ENCODE data around the gene SLC24A4. TPM values are rescaled to one million over a fixed set of nuclear protein-coding genes. Genes with fewer than 3 reads are reported as not detected.

Gene SLC24A4
- total RNA-seq, 1 donor from 2014 or later, result 0.07 TPM

- intact Hi-C loops (cut with micrococcal nuclease), result no loop called here
Measured at GRCh38 chr14:92472860-92473259, 149.9 kb downstream of the SLC24A4 start.

GRCh38 chr14:92473261-92473968 lies 150.4 kb downstream of the SLC24A4 start:
- intact Hi-C loops (cut with micrococcal nuclease), result no loop called here

DNA sequence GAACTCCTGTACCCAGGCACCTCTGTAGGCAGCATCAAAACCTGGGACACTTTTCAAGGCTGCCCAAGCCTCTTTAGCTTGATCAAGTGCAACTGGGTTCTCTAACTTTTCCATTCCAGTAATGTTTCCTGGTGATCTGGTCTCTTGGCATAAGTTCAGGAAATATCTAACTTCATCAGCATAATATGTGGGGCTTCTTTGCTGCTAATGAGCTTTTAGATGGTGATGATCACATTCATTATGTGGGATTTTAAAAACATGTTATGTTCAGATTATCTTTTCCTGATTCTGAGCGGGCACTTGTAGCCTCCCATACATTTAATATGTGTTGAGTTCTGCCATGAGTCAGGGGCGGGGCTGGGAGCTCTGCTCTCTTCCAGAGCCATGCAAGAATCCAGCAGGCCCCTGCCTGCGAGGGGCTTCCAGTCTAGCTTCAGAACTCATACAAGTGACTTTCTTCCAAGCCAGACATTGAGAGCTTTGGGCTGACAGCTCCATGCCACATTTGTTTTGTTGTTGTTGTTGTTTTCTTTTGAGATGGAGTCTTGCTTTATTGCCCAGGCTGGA lies 151.1 kb downstream of the SLC24A4 start:
- intact Hi-C loops (cut with micrococcal nuclease), result no loop called here

- intact Hi-C loops (cut with micrococcal nuclease), result no loop called here
Measured at GRCh38 chr14:92475037-92475436, 152.1 kb downstream of the SLC24A4 start.

DNA sequence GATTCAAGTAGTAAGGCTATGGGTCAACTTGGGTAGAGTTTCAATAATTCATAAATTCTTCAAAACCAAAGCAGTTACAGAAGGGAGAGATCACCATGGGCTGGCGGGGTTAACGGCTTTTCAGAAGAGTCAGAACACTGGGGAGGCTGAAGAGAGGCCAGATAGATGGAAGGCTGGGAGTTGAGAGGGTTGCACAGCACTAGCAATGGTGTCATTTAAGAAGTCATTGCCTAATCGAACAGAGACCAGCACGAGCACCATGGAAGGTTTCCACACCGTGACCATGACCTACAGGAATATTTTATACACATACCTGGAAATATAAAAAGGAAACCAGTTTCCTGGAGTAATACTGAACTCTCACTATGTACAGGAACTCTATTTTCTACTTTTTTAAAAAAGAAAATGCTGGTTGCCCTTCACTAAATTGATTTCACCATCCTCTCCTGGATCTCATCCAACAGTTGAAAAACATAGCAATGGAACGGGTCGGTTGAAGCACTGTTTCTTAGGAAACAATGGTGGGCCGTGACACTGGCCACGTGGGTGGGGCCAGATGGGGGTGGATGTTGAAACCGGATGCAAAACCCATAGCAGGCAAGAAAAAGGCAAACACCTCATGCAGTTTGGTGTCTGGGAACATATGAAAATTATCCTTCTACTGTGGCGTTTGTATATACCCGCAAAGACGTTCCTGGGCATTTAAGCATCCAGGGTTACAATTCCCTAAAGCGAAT lies 152.7 kb downstream of the SLC24A4 start:
- intact Hi-C loops (cut with micrococcal nuclease), result no loop called here

- intact Hi-C loops (cut with micrococcal nuclease), result no loop called here
Measured at GRCh38 chr14:92480856-92481255, 157.9 kb downstream of the SLC24A4 start.

DNA sequence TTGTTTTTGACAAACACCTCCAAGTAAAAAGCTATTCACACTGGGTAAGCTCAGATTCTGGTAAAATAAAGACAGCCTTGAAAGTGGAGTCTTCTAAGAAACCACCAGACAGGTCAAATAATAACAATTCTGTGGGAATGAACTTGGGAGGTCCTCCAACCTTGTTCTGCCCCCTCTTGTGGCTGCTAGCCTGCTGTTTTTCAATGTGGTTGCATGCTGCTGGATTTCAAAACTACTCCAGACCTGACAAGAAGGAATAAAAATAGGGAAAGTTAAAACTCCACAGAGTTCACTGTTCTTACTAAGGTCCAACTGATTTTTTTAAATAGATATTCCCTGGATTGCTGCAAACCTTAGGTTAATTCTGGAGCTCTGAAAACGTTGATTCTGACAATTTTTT lies 158.4 kb downstream of the SLC24A4 start:
- intact Hi-C loops (cut with micrococcal nuclease), result no loop called here

DNA sequence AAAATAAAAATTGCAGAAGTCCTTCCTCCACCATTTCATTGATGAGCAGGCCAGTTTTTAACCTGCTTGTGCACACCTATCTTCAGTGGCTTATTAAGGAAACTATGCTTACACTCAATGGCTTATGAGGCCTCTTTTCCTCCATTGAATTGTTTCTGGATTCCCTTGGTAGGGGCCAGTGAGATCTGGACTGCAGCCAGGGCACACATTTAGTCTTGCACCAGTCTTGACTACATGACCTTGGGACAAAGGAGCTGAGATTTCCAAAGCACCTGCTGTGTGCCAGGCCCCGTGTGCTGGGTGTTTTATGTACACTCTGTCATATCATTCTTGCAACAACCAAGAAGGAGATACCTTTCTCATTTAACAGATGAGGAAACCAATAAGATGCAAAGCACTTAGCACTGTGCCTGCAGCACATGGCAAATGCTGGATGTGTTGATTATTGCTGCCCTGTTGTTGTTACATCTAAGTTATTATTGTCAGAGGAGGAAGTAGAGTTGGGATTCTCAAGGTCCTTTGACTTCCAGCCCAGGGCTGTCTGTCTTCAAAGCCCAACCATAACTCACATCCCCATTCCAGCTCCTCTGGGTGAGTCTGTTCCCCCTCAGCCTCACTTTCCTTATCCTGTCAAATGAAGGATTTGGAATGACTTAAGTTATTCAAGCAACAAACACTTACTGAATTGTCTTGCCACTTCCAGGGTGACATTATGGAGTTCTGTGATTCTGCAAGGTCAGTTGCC lies 159.0 kb downstream of the SLC24A4 start:
- intact Hi-C loops (cut with micrococcal nuclease), result no loop called here

- intact Hi-C loops (cut with micrococcal nuclease), result no loop called here
Measured at GRCh38 chr14:92482621-92483319, 159.8 kb downstream of the SLC24A4 start.

DNA sequence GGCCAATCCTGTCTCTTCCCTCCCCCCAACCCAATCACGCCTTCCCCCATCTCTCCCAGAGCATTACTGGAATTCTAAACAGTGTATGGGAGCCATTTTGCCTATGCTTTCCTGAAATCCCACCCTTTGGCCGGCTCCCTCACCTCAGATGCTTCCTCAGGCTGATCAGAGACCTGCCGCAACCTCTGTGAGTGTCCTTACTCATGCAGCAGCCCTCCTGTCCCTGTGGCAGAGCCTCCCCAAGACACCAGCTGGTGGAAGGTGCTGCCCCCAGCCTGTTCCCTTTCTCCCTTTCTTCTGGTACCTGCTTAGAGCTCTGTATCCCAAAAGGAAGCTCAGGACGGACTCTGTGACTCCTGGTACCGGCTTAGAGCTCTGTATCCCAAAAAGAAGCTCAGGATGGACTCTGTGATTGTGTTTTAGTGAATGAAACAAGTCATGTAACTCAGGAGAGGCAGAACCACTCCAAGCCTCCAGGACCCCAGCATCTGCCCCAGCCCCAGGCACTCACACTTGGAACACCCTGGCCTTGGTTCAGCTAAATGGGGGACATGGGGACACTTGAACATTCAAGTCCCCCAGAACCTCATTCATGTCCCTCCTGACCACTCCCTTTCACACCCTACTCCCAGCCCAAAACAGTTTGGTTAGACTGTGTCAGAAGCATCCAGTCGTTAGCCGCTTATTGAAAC lies 161.3 kb downstream of the SLC24A4 start:
- intact Hi-C loops (cut with micrococcal nuclease), result no loop called here

GRCh38 chr14:92486881-92487280 lies 163.9 kb downstream of the SLC24A4 start:
- intact Hi-C loops (cut with micrococcal nuclease), result no loop called here

DNA sequence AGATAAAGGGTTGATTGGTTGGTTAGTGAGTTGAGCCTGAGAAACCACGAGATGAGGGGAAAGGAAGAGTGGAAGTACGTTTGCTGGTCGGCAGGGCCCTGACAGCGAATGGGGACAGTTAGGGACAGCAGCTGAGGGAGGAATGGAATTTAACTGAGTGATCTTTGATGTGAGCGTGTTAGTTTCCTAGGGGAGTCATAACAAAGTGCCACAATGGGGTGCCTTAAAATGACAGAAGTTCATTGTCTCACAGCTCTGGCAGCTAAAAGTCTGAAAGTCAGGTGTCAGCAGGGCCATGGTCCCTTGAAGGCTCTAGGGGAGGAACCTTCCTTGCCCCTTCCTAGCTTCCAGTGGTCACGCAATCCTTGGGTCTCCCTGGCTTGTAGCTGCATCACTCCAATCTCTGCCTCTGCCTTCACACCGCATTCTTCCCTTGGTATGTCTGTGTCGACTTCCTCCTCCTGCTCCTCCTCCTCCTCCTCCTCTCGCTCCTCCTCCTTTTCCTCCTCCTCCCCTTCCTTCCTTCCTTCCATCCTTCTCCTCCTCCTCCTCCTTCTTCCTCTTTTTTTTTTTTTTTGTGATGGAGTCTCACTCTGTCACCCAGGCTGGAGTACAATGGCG lies 164.7 kb downstream of the SLC24A4 start:
- intact Hi-C loops (cut with micrococcal nuclease), result no loop called here

- intact Hi-C loops (cut with micrococcal nuclease), result no loop called here
Measured at GRCh38 chr14:92489394-92490238, 166.7 kb downstream of the SLC24A4 start.

DNA sequence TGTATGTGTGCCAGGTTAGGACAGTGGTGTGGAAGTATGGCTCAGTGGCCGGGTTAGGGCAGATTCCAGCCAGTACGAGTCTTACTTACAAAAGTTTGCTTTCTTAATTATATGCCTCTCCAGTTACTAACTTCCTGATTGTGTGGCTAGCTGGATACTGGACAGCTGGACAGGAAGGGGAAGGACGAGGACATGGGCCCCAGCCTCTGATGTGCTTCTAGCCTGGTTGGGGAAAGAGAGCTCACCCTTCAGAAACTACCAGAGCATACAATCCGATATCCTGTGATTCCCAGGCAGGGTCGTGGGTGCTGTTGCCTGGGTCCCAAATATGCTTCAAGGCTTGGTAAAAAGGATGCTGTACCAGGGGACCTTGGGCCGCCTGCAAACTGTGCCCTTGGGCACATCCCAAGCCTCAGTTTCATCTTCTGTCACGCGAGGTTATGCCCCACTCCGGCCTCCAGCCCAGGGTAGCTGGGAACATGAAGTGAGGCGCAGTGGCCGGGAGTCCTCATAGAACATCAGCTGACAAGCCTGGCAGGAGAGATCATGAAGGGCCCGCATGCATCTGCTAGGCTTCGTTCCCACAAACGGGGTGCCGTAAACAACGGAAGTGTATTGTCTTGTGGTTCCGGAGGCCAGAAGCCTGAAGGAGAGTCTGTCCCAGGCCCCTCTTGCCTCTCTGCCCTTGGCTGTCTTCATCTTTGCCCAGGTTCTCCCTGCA lies 167.4 kb downstream of the SLC24A4 start:
- intact Hi-C loops (cut with micrococcal nuclease), result no loop called here

DNA sequence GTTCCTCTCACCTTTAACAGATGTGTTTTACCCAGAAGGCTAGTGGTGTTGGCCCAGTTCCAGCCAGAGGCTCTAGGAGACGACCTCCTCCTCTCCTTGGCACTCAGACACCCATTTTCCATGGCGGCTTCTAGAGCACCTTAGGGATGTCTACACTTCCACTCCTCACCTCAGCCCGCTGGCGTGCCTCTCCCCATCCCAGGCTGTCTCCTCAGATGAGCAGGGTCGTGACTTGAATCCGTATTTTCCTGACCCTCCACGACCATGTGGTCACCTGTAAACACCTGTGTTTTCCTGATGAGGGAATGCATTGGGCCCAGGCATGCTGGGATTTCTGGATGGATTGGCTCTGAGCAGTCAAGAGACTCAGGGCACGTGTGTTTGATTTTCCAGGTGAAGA lies 168.8 kb downstream of the SLC24A4 start:
- intact Hi-C loops (cut with micrococcal nuclease), result no loop called here

DNA sequence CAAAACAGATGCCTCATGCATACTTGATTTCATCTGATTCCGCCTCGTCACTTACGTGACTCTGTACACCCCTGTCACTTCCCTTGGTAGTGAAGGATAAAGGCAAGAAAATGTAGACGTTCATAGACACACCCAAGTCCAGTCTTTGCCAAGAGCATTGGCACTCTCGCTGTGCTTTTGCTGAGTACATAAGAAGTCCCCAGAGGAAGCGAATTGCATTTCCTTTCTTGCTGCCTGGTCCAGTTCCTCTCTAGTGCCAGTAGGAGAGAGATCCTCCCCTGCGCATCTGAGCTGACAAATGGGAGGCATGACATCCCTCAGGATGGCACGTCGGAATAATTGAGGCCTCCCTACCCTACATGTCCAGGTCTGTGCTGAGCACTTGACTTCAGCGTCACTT lies 169.3 kb downstream of the SLC24A4 start:
- intact Hi-C loops (cut with micrococcal nuclease), result no loop called here

DNA sequence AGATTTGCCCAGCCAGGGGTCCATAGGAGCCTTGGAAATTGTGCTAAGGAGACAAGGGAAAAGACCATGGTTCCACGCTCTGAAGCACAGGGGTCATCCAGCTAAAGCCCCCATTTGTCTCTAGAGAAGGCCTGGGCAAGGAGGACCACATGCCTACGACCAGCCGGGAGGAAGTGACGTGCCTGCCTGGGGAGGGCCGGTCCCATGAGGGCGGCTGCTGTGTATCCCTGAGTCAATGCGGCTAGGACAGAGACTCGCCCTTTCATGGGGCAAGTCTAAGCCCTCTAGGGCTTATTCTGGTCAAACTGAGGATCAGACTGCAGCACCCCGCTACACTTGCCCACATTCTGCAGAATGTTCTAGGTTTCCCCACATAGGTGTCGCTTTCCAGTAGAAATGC lies 170.1 kb downstream of the SLC24A4 start:
- intact Hi-C loops (cut with micrococcal nuclease), result no loop called here

DNA sequence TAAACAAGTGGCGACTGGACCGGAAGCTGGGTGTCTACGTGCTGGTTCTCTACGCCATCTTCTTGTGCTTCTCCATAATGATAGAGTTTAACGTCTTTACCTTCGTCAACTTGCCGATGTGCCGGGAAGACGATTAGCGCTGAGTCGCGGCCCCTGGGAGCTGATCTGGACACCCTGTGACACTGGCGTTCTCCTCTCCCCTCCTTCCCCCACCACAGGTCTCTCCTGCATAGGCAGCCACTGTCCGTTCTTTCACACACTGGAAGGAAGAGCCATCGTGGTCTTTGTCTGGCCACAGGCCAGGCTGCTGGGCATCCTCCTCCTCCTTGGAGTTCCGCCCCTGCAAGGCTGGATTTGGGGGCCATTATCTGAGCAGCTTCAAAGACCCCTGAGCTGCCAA lies 170.5 kb downstream of the SLC24A4 start:
- intact Hi-C loops (cut with micrococcal nuclease), result no loop called here

DNA sequence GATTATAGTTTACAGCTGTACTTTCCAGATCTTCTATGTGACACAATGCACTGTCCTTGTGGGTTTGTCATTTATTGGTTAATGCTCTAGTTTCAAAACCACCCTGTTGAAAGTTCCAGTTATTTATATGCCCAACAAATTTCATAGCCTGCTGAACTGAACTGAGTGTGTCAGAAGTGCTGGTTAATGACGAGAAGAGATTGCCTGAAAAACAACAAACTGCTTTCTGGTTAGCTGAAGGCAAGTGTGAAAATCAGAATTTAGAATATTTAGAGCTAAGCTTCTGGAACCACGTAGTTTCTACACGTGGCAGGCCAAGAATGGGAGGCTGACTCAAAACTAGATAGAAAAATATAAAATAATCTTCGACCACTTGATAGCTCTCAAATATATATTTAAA lies 171.5 kb downstream of the SLC24A4 start:
- intact Hi-C loops (cut with micrococcal nuclease), result no loop called here
